ENCODE results near the gene ZNF768.

DNA sequence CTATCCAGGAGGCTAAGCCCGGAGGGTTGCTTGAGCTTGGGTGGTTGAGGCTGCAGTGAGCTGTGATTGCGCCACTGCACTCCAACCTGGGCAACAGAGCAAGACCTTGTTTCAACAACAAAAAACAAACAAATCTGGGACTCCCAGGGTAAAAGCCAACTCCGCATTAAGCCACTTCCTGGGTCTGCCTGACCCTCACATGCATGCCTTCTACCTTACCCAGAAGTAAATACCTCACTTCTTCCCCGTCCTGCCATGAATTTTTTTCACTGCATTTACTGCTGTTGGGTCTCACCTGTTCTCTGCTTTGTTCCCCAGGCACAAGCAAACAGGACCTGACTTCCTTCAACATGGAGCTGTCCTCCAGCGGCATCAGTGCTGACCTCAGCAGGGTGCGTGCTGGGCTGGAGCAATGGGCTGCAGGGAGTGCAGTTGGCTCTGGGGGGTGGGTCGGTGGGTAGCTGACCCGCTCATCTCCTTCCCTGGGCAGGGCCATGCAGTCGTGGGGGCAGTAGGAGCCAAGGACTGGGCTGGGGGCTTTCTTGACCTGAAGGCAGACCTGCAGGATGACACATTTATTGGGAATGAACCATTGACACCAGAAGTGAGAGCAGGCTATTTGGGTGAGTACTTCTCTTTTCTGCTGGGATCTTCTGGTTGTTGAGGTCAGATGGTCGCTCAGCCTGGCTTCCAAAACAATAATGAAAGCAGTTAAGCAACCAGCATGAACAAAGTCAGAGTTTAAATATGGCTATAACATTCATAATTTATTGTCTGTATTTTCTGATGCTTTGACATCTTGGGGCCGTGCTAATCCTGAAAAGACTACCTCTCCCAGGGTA is 37.4 kb downstream of the ZNF768 start:
- TF ChIP-seq, protein P1, sequence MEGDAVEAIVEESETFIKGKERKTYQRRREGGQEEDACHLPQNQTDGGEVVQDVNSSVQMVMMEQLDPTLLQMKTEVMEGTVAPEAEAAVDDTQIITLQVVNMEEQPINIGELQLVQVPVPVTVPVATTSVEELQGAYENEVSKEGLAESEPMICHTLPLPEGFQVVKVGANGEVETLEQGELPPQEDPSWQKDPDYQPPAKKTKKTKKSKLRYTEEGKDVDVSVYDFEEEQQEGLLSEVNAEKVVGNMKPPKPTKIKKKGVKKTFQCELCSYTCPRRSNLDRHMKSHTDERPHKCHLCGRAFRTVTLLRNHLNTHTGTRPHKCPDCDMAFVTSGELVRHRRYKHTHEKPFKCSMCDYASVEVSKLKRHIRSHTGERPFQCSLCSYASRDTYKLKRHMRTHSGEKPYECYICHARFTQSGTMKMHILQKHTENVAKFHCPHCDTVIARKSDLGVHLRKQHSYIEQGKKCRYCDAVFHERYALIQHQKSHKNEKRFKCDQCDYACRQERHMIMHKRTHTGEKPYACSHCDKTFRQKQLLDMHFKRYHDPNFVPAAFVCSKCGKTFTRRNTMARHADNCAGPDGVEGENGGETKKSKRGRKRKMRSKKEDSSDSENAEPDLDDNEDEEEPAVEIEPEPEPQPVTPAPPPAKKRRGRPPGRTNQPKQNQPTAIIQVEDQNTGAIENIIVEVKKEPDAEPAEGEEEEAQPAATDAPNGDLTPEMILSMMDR (IDR thresholded peaks at IDR 0.05; ENCODE audit: low read depth, low read length, poor library complexity, severe bottlenecking), result no peak
- TF ChIP-seq EZH2phosphoT487 (IDR thresholded peaks at IDR 0.05; ENCODE audit: borderline replicate concordance, low read length), result no peak
